GM19467 (cell line): Measurements from ENCODE around the gene GLTPD2.

Experiments used
- ATAC-seq: cut with Tn5 transposase; IDR thresholded peaks from one replicate; pipeline ENCODE4 v1.9.1; 2021; ENCODE audit warnings: mild to moderate bottlenecking, moderate library complexity; ENCODE audit not compliant: unreplicated experiment

GLTPD2 gene

DNA sequence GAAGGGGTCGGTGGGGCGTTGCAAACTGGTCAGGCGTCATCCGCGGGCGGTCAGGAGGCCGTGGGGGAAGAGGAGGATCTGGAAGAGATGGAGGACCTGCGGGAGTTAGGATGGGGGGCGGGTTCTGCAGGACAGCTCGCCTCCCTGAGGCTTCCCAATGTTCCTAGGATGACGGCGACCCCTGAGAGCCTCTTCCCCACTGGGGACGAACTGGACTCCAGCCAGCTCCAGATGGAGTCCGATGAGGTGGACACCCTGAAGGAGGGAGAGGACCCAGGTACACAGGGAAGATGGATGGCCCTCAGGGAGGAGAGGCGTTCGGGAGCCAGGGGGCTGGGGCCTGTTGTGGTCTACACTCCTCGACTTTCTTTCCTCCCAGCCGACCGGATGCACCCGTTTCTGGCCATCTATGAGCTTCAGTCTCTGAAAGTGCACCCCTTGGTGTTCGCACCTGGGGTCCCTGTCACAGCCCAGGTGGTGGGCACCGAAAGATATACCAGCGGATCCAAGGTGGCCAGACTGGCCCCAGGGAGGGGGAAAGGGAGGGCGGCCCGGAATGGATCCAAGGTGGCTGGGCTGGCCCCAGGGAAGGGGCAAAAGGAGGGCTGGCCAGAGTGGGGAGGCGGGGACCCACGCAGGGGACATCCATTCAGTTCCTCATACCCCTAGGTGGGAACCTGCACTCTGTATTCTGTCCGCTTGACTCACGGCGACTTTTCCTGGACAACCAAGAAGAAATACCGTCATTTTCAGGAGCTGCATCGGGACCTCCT is 19.0 kb downstream of the GLTPD2 start:
- ATAC-seq, result no peak

DNA sequence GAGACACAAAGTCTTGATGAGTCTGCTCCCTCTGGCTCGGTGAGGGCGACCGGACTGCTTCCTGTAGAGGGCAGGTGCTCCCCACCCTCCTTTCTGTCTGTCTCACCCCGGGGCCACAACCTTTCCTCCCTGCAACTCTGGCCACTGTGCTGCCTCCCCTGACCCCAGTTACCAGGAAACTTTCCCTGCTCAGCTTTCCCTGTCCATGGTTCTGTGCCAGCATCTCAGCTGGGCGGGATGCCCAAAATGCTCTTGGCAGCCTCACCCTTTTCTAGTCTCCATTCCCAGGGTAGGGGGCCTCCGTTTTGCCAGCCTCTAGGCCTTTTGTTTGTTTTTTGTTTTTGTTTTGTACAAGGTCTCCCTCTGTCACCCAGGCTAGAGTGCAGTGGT is 19.6 kb downstream of the GLTPD2 start:
- no peak for ATAC-seq

DNA sequence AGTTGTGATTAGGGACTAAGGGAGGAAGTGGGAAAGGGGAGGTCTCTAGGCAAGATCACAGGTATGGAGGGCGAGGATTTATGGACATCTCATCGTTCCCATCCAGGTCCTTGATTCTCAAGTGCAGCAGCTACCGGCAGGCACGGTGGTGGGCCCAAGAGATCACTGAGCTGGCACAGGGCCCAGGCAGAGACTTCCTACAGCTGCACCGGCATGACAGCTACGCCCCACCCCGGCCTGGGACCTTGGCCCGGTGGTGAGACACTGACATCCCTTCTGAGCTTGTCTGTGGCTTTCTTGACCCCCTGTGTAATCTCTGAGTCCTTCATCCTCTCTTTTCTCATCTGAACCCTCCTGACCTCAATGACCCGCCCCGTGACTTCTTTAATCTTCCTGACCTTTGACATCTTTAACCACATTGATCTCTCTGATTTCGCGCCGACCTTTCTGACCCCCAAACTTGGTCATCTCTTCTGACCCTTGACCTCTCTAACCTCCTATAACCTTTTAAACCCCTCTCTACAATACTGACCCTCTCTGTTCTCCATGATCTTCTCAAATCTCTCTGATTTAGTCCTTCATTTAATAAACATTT is 22.0 kb downstream of the GLTPD2 start:
- no peak for ATAC-seq

DNA sequence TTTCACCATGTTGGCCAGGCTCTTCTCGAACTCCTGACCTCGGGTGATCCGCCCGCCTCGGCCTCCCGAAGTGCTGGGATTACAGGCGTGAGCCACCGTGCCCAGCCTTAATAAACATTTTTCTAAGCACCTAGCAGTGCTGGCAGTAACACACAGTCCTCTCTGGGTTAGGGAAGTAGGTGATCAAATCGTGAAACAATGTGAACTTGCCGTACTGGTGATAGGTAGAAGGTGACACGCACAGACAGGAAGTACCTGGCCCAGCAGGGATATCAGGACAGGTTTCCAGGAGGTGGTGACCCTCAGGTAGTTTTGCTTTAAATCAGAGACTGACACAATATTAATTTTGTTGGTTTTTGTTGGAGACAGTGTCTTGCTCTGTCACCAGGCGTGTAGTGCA is 22.7 kb downstream of the GLTPD2 start:
- no peak for ATAC-seq

DNA sequence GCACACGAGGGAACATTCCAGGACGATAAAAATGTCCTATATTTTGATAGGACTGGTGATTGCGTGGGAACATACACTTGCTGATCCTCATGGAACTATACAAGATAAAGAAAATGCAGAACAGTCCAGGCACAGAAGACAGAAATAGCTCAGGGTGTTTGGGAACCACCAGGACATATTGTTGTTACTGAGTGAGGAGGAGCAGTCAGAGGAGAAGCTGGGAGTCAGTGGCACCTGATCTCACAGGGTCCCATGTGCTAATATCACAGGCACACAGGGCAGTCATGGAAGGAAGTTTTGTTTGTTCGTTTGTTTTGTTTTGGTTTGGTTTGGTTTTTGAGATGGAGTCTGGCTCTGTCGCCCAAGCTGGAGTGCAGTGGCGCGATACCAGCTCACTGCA is 23.9 kb downstream of the GLTPD2 start:
- no peak for ATAC-seq

DNA sequence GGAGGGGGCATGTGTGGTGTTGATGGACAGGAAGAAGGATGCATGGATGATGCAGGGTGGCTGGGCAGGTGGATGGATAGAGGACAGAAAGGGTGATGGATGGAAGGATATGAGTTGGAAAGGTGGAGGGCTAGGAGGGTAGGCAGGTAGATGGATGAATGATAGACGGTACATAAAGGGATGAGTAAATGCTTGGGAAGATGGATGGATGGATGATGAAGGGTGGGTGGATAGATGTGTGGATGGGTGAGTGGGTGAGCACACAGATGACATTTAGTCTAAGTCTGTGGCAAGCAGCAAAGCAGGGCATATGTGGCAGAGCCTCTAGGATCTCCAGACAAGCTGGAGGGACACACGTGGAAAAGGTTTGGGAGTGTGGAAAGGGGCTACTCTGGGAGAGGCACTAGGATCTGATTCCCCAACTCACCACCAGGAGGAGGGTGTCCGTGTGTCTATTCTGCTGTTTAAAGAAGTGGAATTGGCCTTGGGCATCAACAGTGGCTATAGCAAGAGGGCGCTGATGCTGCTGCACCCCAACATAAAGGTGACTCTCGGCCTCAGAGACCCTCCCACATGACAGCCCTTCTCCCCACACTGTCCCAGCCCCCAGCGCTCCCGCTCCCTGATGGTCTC is 26.4 kb downstream of the GLTPD2 start:
- no peak for ATAC-seq

DNA sequence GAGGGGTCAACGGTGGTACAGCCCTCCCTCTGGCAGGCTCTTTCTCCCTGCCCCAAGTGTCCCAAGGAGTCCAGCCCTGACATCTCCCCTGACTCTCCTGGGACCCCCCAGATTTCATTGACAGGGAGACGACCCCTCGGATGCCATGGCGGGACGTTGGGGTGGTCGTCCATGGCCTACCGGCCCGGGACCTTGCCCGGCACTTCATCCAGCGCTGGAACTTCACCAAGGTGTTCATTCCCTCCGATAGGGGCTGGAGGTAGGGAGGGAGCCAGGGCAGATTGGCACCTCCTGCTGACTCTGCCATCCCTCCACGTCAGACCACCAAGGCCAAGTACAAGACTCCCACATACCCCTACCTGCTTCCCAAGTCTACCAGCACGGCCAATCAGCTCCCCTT is 28.1 kb downstream of the GLTPD2 start:
- no peak for ATAC-seq

DNA sequence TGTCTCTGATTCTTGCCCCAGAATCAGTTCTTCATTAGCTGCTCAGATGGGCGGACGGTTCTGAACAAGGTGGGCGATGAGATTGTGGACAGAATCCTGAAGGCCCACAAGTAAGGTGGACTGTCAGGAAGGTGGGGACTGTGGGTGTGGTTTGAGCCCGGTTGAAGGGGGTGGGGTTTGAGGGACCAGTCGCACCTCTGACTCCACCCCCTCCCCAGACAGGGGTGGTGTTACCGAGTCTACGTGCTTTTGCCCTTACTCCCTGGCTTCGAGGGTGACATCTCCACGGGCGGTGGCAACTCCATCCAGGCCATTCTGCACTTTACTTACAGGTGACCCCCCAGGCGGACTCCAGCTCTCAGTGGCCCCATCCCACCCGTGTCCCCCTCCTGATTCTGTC is 29.5 kb downstream of the GLTPD2 start:
- ATAC-seq, result no peak

DNA sequence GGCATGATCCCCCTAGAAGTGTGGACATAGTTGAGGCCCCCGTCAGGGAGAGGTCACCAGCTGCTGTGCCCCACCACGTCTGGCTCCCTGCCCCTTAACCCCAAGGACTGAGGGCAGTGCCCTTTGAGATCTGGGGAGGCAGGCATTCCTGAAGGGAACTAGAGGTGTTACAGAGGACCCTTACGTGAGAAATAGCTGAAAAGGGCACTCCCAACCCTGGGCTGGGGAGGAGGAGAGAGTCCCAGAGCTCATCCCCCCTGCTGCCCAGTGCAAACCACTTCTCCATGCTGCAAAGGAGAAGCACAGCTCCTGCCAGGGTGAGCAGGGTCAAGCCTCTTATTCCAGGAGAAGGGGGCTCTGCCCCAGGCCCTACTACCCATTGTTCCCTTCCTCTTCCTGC is 34.1 kb downstream of the GLTPD2 start:
- ATAC-seq, result no peak

DNA sequence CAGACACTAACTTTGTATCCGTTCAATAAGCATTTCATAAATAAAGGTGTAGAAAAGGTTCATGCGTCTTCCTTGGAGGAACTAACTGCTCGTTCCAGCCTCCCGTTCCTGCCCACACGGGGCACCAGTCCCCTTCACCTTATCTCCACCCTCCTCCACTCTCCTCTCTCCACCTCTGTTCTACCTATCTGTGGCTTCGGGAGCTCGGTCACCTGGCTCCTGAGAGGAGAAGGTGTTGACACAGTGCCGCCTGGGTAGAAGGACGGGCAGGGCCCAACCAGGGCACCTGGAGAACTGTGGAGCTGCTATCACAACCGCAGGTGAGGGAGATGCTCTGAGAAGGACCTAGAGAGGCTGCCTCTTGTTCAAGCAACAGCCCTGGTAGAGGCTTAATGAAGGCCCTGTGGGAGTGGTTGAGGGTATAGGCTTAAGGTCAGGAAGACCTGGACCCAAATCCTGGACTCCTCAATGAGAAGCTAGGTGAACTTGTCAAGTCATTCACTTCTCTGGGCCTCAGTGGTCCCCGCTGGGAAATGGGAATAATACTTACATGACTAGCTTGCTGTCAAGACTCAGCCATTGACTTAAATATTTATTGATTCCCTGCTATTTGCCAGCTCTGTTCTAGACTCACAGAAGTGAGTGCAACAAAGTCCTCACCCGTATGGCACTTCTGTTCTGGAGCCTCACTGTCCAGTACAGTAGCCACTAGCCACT is 34.8 kb downstream of the GLTPD2 start:
- no peak for ATAC-seq

DNA sequence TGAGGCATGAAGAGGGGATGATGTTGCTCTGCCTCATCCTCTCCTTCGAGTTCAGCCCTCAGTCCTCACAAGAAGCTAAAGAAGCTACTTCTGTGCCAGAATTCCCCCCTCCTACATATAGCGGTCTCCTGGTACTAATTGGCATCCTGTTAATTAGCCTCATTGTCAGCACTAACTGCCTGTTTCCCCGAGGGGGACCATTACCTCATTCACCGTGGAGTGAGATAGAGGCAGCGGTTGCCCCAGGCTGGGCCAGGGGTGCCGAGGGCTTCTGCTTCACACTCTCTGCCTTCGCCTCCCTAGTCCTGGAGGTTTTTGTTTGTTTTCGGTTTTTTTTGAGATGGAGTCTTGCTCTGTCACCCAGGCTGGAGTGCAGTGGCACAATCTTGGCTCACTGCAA is 38.6 kb downstream of the GLTPD2 start:
- ATAC-seq, result no peak

DNA sequence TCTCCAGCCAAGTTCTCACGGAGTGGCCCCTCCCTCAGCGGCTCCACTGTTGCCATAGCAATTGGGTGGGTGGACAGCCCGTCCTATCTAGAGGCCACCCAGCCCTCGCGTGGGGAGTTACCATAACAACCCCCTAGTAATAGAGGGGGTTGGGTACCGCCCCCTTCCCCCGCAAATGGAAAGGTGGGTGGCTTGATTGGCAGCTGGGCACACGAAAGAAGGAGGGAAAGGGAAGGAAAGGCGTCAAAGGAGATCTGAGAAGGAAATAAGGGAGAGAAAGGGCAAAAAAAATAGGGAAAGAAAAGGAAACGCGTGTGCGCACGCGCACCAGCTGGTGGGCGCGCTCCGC is 44.0 kb downstream of the GLTPD2 start:
- peak; percentile 5 for ATAC-seq

DNA sequence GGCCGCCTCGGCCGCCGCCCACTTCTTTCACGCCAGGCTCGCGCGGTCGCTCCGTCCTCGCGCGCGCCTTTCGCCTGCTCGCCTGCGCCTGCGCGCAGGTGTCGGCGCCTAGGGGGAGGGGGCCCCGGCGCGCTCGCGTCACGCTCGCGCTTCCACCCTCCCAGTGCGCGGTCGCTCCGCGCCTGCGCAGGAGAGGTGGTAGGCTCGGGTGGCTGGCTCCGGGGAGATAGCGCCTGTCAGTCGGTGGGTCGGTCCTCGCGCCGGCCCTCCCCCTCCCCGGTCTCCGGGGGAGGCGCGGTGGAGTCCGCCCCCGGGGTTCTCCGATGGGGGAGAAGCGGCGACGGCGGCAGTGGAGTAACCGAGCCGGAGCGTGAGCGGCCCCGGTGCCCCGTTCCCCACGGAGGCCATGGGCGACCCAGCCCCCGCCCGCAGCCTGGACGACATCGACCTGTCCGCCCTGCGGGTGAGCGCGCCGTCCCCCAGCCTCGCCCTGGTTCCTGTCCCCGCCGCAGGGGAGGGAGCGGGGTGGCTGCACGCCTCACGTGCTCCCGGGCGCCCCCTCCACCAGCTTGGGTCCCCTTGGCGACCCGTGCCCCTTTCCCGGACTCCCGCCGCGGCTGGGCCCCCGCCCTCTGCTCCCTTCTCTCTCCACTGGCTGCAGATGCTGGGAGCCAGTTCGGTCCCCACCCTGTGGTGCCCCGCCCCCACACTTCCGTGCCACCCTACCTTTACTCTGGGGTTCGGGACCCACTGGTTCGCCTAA is 44.6 kb downstream of the GLTPD2 start, which contains the start of gene MINK1:
Gene MINK1 (plus strand): TSS at position 163 of the 763 bp plus-strand sequence. CDS start 244 bp downstream, at position 407.
- peak; percentile 91 for ATAC-seq

DNA sequence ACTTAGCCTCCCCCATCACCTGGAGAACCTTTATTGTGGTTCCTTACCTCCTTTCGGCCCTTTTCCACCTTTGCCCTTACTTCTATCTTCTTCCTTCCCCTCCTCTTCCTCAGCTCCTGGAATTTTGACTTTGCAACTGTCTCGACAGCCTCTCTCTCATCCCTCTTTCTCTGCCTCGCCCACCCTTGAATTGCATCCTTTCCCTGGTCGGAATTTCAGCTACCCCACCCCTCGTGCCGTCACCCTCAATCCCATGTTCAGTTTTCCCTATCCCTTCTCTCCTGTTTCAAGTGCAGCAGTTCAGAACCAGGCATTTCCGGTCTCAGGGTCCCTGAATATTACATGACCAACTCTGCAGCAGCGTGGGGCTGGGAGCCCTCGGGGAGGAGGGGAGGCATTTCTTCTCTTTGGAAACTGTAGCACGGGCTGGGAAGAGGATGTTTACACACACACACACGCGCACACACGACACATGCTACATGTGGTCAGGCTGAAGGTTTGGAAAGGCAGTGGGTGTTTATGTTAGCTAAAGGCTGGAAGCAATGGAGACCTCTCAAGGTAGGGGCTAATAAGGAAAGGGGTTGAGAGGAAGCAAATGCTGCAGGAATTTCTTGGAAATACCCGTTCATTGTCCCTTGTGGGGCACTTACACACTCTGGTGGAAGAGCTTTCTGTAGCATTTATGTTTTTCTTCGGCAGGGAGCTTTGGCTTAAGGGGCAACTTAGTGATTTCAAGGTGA is 45.3 kb downstream of the GLTPD2 start:
- no peak for ATAC-seq

DNA sequence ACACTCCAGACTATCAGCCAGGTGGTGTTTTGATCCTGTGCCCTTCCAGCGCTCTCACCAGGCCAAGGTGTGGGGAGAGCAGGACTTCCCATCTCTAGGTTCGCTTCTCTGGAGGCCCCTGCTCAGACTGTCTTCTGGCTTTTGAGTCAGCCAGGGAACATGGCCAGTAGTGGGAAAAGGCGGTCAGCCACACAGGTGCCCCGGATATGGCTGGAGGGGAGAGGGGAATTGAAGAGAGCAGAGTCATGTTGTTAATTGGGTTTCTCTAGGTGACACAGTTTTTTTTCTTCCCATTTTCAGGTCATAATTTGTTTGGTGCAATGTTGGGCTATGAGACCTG is 45.9 kb downstream of the GLTPD2 start:
- ATAC-seq, result no peak

DNA sequence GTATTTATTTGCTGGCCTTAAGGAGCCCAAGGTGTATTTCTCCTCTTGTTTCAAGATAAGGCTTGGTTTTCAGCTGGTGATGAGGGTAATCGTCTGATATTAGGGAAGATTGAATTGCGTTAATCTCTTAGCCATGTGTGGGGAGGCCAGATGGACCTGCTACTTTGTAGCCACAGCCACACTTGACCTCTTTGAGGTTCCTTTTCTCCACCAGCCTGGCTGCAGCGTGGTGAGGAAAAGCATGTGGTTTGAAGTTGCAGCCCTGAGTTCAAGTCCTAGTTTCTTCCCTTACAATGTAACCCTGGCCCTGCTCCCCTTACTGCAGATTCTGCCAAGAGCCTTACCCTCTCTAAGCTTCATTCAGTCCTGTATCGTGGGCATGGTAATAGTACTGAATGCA is 47.5 kb downstream of the GLTPD2 start:
- ATAC-seq, result no peak

DNA sequence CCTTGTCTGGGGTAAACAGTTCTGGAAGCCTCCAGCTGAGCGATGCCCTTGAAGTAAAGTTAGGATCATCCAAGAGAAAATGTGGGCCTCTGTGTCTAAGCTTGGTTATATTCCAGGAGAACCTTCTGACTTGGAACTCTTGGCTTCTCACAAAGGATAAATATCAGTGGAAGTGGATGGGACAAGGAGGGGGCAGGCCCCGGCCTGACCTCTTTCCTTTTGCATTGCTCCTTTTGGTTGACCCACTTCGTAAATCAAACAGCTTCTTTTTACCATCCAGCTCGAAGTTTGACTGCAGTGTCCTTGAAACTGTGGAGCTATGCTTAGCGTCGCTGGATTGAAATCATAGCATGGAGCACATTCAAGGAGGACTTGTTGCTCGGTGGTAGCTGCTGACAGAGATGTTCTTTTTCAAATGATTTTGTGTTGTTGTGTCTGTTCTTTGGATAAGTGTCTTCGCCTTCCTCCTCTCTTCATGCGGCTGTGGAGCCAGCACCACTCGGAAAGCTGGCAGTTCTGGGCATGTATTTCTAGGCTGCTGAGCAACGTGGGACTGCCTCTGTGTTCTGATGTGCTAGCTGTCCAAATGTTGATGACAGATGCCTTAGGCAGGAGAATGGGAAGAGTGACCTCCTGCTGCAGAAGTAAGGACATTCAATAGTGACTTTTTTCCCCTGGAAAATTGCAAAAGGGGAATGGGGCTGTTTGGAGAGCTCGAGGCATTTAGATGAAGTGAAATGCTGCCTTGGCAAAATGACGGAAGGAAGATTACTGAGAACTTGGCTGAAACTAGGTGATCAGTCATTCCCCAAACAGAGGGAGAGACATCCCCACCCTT is 48.9 kb downstream of the GLTPD2 start:
- no peak for ATAC-seq

DNA sequence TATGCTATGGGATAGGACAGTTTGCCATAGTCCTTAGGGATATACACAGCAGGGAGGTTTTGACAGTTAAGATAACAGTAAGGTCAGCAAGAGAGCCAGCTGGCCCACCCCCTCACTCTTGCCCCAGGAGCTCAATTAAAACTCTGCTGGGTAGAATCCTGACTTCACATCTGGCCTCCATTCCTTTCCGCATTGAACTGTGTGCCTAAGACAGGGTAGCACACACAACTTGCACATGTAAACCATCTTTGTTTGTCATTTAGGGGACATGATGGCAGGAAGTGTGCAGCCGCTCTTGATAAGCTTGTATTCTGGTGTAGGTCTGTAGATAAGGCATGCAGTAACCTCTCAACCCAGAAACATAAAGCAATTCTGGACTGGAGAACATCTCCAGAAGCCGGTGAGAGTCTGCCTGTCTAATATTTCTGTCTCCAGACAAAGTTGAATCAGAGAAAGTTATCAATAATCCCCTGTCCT is 49.6 kb downstream of the GLTPD2 start:
- no peak for ATAC-seq

DNA sequence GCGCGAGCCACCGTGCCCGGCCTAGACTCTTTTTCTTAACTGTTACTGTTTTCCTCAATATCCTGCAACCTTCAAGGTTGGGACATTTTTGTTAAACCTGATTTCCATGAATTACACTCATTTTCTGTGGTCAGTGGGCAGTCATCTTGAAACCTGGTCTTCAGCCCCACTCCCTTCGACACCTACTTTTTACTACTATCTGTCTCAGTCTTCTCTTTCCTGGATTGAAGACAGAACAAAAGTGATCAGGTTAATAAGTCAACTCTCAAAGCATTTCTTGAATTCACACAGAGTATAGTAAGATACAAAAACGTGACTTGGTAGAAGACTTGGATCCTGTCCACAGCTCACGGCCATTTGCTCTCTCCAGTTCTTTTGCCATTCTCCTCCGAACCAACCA is 50.5 kb downstream of the GLTPD2 start:
- no peak for ATAC-seq
